ENCODE data around the gene COL6A3. TPM values are rescaled to one million over a fixed set of nuclear protein-coding genes. Genes with fewer than 3 reads are reported as not detected.

The COL6A3 gene
- total RNA-seq, 1 experiment from 2014 or later = 0.81 TPM

DNA sequence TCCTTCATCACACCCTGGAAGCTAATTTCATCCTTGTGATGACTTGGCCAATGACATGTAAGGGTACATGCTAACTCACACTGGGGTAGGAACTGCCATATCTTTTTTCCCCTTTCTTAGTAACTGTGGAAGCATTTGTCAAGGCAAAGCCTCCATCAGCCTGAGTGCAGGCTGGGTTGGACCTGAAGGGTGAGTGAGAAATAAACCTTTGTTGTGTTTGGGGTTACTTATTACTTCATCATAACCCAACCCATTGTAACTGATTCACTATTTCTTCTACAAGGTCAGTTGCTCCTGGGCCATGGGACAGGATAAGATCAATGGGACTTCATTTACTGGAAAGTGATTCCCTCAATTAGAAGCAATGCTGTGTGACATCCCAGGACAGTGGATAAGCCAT lies 108.4 kb downstream of the COL6A3 start:
- Histone ChIP-seq H2AK5ac (ENCODE audit: insufficient read length, low read length) (no peak overlapping the region), H4K5ac (ENCODE audit: insufficient read length, low read depth, low read length) (no peak overlapping the region), H2BK120ac (ENCODE audit: low read depth, low read length, poor library complexity, severe bottlenecking) (no peak overlapping the region), H2BK5ac (ENCODE audit: insufficient read length, low read length) (no peak overlapping the region), H2AFZ (ENCODE audit: low read length) (no peak overlapping the region), H2BK15ac (ENCODE audit: low read depth, low read length) (no peak overlapping the region), H3K23ac (ENCODE audit: insufficient read length, low read depth, low read length) (no peak overlapping the region), H3K4me1 (ENCODE audit: insufficient read depth, low read length) (no peaks in the 10 kb centered on the region), H3K9ac (ENCODE audit: extremely low read depth, insufficient read length, low read length) (no peak overlapping the region), H4K8ac (replicated peaks; ENCODE audit: insufficient read length, low read depth, low read length) (no peak overlapping the region), H3K14ac (ENCODE audit: insufficient read depth, low read length) (no peak overlapping the region), H2BK12ac (ENCODE audit: insufficient read length, low read depth, low read length) (no peak overlapping the region), H3T11ph (ENCODE audit: low read length) (no peak overlapping the region), H3K79me1 (ENCODE audit: insufficient read depth, low read depth, low read length, poor library complexity, severe bottlenecking) (no peaks in the 10 kb centered on the region), H2BK20ac (ENCODE audit: low read depth, low read length, poor library complexity, severe bottlenecking) (no peak overlapping the region), H4K20me1 (ENCODE audit: control insufficient read depth, insufficient read depth, insufficient read length) (no peaks in the 10 kb centered on the region), H4K91ac (ENCODE audit: insufficient read length, low read depth, low read length) (no peak overlapping the region), H3K4me2 (ENCODE audit: insufficient read depth, insufficient read length, low read length) (no peak overlapping the region), H3K27me3 (ENCODE audit: insufficient read depth, low read length) (no peaks in the 10 kb centered on the region), H3K79me2 (ENCODE audit: insufficient read depth, low read length) (no peaks in the 10 kb centered on the region), H3K9me3 (ENCODE audit: control insufficient read depth, low read depth, low read length) (peaks cover 4% of the 10 kb centered on the region), H3K56ac (ENCODE audit: insufficient read length, low read depth, low read length) (no peak overlapping the region), H3K23me2 (ENCODE audit: insufficient read length, low read depth, low read length, poor library complexity, severe bottlenecking) (no peaks in the 10 kb centered on the region), H3K4ac (ENCODE audit: low read depth, low read length) (no peak overlapping the region), H3K18ac (ENCODE audit: insufficient read length, low read depth, low read length) (no peak overlapping the region), H3K27ac (ENCODE audit: insufficient read length, low read depth, low read length) (no peak overlapping the region)
- peaks cover 28 to 29% of the 10 kb centered on the region in 2 experiments for H3K9me3 Mint-ChIP-seq
- no peak overlapping the region for H3K4me3 Mint-ChIP-seq
- peaks cover 10 to 21% (median 19%) of the 10 kb centered on the region in 3 experiments for H3K36me3 Mint-ChIP-seq (ENCODE audit: insufficient read depth in 1 of 3, low read depth in 3 of 3)
- no peak overlapping the region for H3K27ac Mint-ChIP-seq
- TF ChIP-seq, protein P1, sequence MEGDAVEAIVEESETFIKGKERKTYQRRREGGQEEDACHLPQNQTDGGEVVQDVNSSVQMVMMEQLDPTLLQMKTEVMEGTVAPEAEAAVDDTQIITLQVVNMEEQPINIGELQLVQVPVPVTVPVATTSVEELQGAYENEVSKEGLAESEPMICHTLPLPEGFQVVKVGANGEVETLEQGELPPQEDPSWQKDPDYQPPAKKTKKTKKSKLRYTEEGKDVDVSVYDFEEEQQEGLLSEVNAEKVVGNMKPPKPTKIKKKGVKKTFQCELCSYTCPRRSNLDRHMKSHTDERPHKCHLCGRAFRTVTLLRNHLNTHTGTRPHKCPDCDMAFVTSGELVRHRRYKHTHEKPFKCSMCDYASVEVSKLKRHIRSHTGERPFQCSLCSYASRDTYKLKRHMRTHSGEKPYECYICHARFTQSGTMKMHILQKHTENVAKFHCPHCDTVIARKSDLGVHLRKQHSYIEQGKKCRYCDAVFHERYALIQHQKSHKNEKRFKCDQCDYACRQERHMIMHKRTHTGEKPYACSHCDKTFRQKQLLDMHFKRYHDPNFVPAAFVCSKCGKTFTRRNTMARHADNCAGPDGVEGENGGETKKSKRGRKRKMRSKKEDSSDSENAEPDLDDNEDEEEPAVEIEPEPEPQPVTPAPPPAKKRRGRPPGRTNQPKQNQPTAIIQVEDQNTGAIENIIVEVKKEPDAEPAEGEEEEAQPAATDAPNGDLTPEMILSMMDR (conservative IDR thresholded peaks at IDR 0.05) = no peak
- H3K27me3 Mint-ChIP-seq (ENCODE audit: low read depth) = no peaks in the 10 kb centered on the region; the same call in 1 of the 2 replicates
- no peaks in the 10 kb centered on the region for H3K4me1 Mint-ChIP-seq
- no peak for DNase-seq

Measured in H9 (cell line).